Ovary (tissue), 9 donors: Measurements from ENCODE around the gene TYW1. TPM values are rescaled to one million over a fixed set of nuclear protein-coding genes. Genes with fewer than 3 reads are reported as not detected.
"Not testable (repeated sequence)": the region's sequence is repeated elsewhere in the genome, so short reads cannot be mapped to it uniquely, and the experiment has no call there.

ENCODE experiments used
- DNase-seq, 5 donors: peaks; one replicate each; pipeline ENCODE4 v3.0.0-alpha.2; 2019 to 2020
- H3K27ac ChIP-seq, 2 donors: fragments of 200-600 bp; one replicate each; pipeline versions ENCODE4 v1.5.1 to v1.8.0; 2019 to 2022
- H3K27me3 ChIP-seq: fragments of 200-600 bp; one replicate; pipeline ENCODE4 v1.8.0; 2022
- H3K36me3 ChIP-seq: fragments of 200-600 bp; sonication (generic); one replicate; pipeline ENCODE4 v1.5.1; 2019
- H3K4me1 ChIP-seq: one replicate; pipeline ENCODE4 v1.8.1; 2013; ENCODE audit warnings: mild to moderate bottlenecking, moderate library complexity; ENCODE audit not compliant: insufficient read depth
- H3K4me3 ChIP-seq: fragments of 200-600 bp; sonication (generic); one replicate; pipeline ENCODE4 v1.5.1; 2017
- H3K9me3 ChIP-seq, 2 donors: fragments of 200-600 bp in 1 of 2; sonication (generic) in 1 of 2; one replicate each; pipeline versions ENCODE4 v1.5.1 to v1.8.1; 2013 to 2019; ENCODE audit warnings: mild to moderate bottlenecking in 1 of 2, moderate library complexity in 1 of 2
- EP300 ChIP-seq: sonication (generic); formaldehyde crosslinking; IDR thresholded peaks from one replicate; pipeline ENCODE4 v1.6.1; 2017; ENCODE audit warnings: antibody characterized with exemption
- POLR2A ChIP-seq: fragments of 450-650 bp; IDR thresholded peaks from one replicate; pipeline ENCODE4 v1.6.1; 2017; ENCODE audit warnings: antibody characterized with exemption, mild to moderate bottlenecking, moderate library complexity
- WGBS, 3 donors: extraction: QIAGEN DNeasy Blood & Tissue Kit in 1 of 3; methylation state at CpG; one replicate each; pipeline versions ENCODE4 v1.1.5 to v1.1.7; 2013 to 2017; 5-methylcytosine and 5-hydroxymethylcytosine counted together
- intact Hi-C, 4 donors: fragments of 100-400 bp; cut with DNase I; formaldehyde crosslinking; loops; one replicate each; pipeline versions ENCODE4 v1.11.0 to v1.15.1; 2022 to 2023
- polyA plus RNA-seq, 2 donors: library from polyadenylated mRNA; stranded (reverse); fragments of 200-250 nt in 1 of 2; fragments of 350-450 nt in 1 of 2; fragmentation: Illumina TruSeq in 1 of 2; extraction: RNeasy Lipid Tissue Mini Kit (QIAGEN cat#74804) in 1 of 2; gene quantifications; one replicate each; pipeline ENCODE4 v1.2.3, GENCODE V29; 2013 to 2014
- total RNA-seq, 7 donors: library from RNA; depleted of rRNA in 2 of 7; stranded (reverse); fragments of >200 nt in 2 of 7; fragmentation: NEBNext Ultra II Directional in 3 of 7; extraction: Animal tissue kit (Norgen Biotek cat#: 25700) in 3 of 7; gene quantifications; one replicate each; pipeline versions ENCODE4 v1.1.0 to v1.2.4, GENCODE V29; 2016 to 2023
- TF ChIP-seq, protein P1 (sequence below), 3 donors: fragments of 450-650 bp in 2 of 3; fragments of 200-600 bp in 1 of 3; IDR thresholded peaks; one replicate each; pipeline versions ENCODE4 v1.5.1 to v1.8.0; 2016 to 2022; ENCODE audit warnings: antibody characterized with exemption in 3 of 3, mild to moderate bottlenecking in 1 of 3
- donor health status: DM: no; HTN: no; CAD: no; lungs with moderate emphysema.
- donor health status: DM: no; HTN: no; CAD: no.
- donor health status: Bipolar disorder and iron deficiency.
- donor health status: DM: yes; HTN: yes; CAD: no.
- donor health status: DM: no; HTN: no; CAD: no.
- donor health status: DM: yes; HTN: yes; CAD: no.

TYW1 gene
- total and polyA plus RNA-seq, 9 donors: 17.3 to 45.6 (median 22.4) TPM

GRCh38 chr7:67230029-67230428, 233.4 kb downstream of the TYW1 start:
- H3K9me3 ChIP-seq, H3K36me3 ChIP-seq, H3K4me1 ChIP-seq, H3K27me3 ChIP-seq, H3K4me3 ChIP-seq, DNase-seq, H3K27ac ChIP-seq, intact Hi-C loops: not testable (repeated sequence)
- WGBS, 3 donors: 74 to 89% (median 74%) methylated on average over 1 of the region's 1 CpG

GRCh38 chr7:67233506-67233905, 236.9 kb downstream of the TYW1 start:
- H3K36me3 ChIP-seq, H3K4me3 ChIP-seq, DNase-seq, H3K4me1 ChIP-seq, H3K27me3 ChIP-seq, H3K27ac ChIP-seq, intact Hi-C loops, H3K9me3 ChIP-seq: not testable (repeated sequence)
- 83 to 89% (median 85%) methylated on average over 7 of the region's 7 CpGs for WGBS, 3 donors

DNA sequence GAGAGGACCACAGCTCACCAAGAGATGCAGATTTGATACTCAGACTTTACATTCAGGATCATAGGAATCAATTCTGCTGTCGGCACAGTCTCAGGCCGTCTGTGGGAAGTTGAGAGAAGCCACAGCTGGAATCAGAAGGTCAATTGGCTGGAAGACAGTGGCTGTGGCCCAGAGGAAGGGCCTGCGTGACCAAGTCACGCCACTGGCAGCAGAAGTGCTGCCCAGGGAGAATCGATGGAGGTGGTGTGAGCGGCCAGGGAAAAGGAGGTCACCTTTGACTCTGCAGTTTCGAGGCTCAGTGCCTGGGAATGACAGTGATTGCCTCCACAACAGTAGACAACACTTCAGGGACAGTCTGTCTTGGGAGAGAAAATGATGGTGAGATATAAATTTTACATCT, 239.6 kb downstream of the TYW1 start:
- DNase-seq, intact Hi-C loops, H3K4me3 ChIP-seq, H3K36me3 ChIP-seq, H3K27me3 ChIP-seq, H3K9me3 ChIP-seq, H3K4me1 ChIP-seq, H3K27ac ChIP-seq: not testable (repeated sequence)
- WGBS, 3 donors: 66 to 78% (median 70%) methylated on average over 7 of the region's 7 CpGs

GRCh38 chr7:67242871-67243270, 246.2 kb downstream of the TYW1 start:
- H3K36me3 ChIP-seq, DNase-seq, intact Hi-C loops, H3K4me3 ChIP-seq, H3K27me3 ChIP-seq, H3K9me3 ChIP-seq, H3K27ac ChIP-seq, H3K4me1 ChIP-seq: not testable (repeated sequence)
- WGBS, 3 donors: 98 to 100% (median 100%) methylated on average over 1 of the region's 1 CpG

DNA sequence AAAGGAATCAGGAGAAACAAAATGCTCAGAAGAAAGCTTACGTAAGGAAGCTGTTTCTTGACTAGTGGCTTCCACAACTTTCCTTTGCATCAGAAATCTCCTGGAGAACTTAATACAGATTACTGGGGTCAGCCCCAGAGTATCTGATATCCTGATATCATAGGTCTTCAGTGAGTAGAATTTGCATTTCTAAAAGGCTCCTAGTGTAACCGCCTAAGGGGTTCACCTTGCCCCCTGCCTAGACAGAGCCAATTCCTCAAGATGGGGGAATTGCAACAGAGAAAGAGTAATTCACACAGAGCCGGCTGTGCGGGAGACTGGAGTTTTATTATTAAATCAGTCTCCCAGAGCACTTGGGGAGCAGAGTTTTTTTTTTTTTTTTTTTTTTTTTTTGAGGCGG, 251.7 kb downstream of the TYW1 start:
- H3K27ac ChIP-seq, H3K9me3 ChIP-seq, H3K4me1 ChIP-seq, intact Hi-C loops, H3K4me3 ChIP-seq, H3K27me3 ChIP-seq, H3K36me3 ChIP-seq, DNase-seq: not testable (repeated sequence)
- WGBS, 3 donors: 67 to 80% (median 79%) methylated on average over 4 to 5 of the region's 5 CpGs

DNA sequence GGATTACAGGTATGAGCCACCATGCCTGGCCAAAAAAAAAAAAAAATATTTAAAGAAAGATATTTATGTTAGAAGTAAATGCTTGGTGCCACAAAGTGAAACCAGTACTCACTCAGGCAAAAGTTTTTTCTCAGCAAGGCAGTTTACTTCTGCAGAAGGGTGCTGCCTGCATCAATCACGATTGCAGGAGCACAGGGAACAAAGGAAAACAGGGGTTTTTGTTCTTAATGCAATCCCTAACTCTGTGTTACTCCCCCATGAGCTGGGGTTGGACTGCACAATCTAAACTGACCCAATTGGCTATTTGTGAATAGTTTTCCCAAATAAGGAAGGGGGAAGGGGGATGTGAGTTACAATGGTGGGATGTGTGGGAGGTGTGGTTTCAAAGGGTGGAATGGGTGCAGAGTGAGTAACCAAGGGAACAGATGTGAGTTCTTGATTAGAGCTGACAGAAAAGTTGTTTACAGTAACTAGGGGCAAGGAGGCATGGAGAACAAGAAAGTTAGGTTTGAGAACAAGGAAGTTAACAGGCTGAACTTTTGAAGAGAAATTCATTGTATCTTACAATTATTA, 255.4 kb downstream of the TYW1 start:
- Histone ChIP-seq H3K9me3 (no peaks in the 10 kb centered on the region), H3K27ac (no peak overlapping the region), H3K4me1 (no peaks in the 10 kb centered on the region), H3K4me3 (no peak overlapping the region), H3K27me3 (no peaks in the 10 kb centered on the region), H3K36me3 (no peaks in the 10 kb centered on the region)
- TF ChIP-seq, protein P1, sequence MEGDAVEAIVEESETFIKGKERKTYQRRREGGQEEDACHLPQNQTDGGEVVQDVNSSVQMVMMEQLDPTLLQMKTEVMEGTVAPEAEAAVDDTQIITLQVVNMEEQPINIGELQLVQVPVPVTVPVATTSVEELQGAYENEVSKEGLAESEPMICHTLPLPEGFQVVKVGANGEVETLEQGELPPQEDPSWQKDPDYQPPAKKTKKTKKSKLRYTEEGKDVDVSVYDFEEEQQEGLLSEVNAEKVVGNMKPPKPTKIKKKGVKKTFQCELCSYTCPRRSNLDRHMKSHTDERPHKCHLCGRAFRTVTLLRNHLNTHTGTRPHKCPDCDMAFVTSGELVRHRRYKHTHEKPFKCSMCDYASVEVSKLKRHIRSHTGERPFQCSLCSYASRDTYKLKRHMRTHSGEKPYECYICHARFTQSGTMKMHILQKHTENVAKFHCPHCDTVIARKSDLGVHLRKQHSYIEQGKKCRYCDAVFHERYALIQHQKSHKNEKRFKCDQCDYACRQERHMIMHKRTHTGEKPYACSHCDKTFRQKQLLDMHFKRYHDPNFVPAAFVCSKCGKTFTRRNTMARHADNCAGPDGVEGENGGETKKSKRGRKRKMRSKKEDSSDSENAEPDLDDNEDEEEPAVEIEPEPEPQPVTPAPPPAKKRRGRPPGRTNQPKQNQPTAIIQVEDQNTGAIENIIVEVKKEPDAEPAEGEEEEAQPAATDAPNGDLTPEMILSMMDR (IDR thresholded peaks at IDR 0.05): no peak
- TF ChIP-seq EP300 (no peak), POLR2A (no peak)
- intact Hi-C loops: no loop called here
- 90 to 97% (median 93%) methylated on average over 1 of the region's 1 CpG for WGBS, 3 donors
- no peak for DNase-seq

DNA sequence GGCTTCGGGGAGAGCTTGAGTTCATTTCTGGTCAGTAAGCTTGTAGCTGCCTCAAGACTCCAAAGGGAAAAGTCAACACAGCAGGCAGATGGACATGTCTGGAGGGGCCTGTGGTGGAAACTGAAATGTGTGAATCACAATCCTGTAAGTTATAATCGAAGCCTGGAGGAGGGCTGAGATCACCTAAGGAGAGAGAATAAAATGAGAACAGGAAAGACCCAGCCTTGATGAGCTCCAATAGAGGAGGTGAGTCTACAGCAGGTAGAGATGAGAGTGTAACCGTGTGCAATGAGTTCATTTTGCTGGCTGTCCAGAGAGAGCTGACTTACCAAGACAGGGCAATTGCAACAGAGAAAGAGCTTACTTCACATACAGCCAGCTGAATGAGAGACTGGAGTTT, 258.4 kb downstream of the TYW1 start:
- H3K9me3 ChIP-seq, H3K4me3 ChIP-seq, H3K27me3 ChIP-seq, H3K36me3 ChIP-seq, H3K4me1 ChIP-seq, H3K27ac ChIP-seq, DNase-seq, intact Hi-C loops: not testable (repeated sequence)
- WGBS, 3 donors: 94 to 98% (median 97%) methylated on average over 2 of the region's 3 CpGs

DNA sequence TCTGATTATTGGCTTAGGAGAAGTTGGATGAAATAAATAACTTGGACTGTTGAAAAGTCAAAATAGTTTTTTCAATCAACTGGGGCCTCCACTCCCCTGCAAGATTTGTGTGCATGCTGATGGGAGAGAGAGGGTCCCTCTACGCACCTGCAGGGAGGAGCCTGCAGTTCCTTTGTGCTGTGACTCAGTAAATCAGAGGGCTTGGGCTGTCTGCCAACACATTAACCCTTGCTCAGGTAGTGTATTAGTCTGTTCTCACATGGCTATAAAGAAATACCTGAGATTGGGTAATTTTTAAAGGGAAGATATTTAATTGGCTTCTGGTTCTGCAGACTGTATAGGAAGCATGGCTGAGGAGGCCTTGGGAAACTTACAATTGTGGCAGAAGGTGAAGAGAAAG, 261.1 kb downstream of the TYW1 start:
- H3K36me3 ChIP-seq, H3K27ac ChIP-seq, H3K9me3 ChIP-seq, H3K4me1 ChIP-seq, H3K4me3 ChIP-seq, intact Hi-C loops, DNase-seq, H3K27me3 ChIP-seq: not testable (repeated sequence)
- 43 to 69% (median 58%) methylated on average over 1 of the region's 1 CpG for WGBS, 3 donors

DNA sequence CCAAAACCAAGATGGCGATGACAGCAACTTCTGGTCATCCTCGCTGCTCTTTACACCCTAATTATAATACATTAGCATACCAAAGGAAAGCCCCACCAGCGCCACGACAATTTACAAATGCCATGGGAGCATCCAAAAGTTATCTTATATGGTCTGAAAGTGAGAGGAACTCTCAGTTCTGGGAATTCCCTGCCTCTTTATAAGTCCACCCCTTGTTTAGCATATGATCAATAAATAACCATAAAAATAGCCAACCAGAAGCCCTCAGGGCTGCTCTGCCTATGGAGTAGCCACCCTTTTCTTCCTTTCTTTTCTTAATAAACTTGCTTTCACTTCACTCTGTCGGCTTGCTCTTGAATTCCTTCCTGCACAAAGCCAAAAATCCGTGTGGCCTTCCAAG, 262.7 kb downstream of the TYW1 start:
- H3K36me3 ChIP-seq, DNase-seq, H3K4me3 ChIP-seq, H3K4me1 ChIP-seq, intact Hi-C loops, H3K27ac ChIP-seq, H3K27me3 ChIP-seq, H3K9me3 ChIP-seq: not testable (repeated sequence)
- 89 to 95% (median 92%) methylated on average over 6 of the region's 6 CpGs for WGBS, 3 donors

DNA sequence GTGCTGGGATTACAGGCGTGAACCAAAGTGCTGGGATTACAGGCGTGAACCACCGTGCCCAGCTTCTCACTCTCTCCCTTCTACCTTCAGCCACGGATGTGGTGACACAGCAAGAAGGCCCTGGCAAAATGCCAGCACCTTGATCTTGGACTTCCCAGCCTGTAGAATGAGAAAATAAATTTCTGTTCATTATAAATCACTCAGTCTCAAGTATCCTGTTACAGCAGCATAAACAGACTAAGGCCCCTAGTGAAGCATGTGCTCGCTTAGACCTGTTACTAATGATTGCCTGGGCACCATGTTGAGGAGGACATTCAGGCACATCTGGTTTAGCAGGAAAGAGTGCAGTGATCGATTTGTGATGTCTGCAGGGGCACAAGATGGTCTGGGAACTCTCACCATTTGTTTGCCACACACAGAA, 263.5 kb downstream of the TYW1 start:
- peak in 1 of 5 donors; percentile 19 for DNase-seq

DNA sequence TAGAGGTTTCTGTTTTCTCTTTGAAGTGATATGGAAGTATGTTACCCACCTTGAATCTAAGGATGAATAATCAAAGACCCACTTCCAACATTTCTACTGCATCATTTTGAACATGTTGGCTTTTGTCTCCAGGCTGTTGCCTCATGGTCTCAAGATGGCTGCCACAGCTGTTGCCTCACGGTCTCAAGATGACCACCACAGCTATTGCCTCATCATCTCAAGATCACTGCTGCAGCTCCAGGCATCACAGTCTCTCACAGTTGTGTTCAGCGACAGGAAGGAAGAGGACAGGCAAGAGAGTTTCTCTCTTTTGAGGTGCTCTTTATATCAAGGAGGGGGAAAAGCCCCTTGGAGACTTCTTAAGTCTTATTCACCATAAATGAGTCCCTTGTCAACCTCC, 267.4 kb downstream of the TYW1 start:
- H3K27ac ChIP-seq, H3K4me1 ChIP-seq, DNase-seq, H3K9me3 ChIP-seq, H3K4me3 ChIP-seq, intact Hi-C loops, H3K27me3 ChIP-seq, H3K36me3 ChIP-seq: not testable (repeated sequence)
- 89 to 97% (median 96%) methylated on average over 2 of the region's 2 CpGs for WGBS, 3 donors

More for the DNA sequence above, 263.5 kb downstream of the TYW1 start:
- intact Hi-C loops, H3K27ac ChIP-seq, H3K27me3 ChIP-seq, H3K9me3 ChIP-seq, H3K4me3 ChIP-seq, H3K4me1 ChIP-seq, H3K36me3 ChIP-seq: not testable (repeated sequence)
- 82 to 90% (median 86%) methylated on average over 6 of the region's 6 CpGs for WGBS, 3 donors
